SU-DHL-6 (cell line): ENCODE results near the gene SLC12A5.

Experiments used
- EZH2phosphoT487 ChIP-seq: fragments of 200-600 bp; sonication (generic), shearing (Covaris generic); conservative IDR thresholded peaks from 2 replicates; pipeline ENCODE4 v1.6.1; 2018; ENCODE audit warnings: mild to moderate bottlenecking, antibody characterized with exemption, low read length, moderate library complexity, mixed read lengths
- TF ChIP-seq, protein P1 (sequence below): fragments of 200-600 bp; sonication (generic); IDR thresholded peaks from one replicate; pipeline ENCODE4 v1.5.1; 2017; ENCODE audit warnings: antibody characterized with exemption, mild to moderate bottlenecking, low read length, moderate library complexity; ENCODE audit not compliant: insufficient read depth, poor library complexity, severe bottlenecking

GRCh38 chr20:46108976-46109375 lies 80.0 kb downstream of the SLC12A5 start:
- TF ChIP-seq, protein P1, sequence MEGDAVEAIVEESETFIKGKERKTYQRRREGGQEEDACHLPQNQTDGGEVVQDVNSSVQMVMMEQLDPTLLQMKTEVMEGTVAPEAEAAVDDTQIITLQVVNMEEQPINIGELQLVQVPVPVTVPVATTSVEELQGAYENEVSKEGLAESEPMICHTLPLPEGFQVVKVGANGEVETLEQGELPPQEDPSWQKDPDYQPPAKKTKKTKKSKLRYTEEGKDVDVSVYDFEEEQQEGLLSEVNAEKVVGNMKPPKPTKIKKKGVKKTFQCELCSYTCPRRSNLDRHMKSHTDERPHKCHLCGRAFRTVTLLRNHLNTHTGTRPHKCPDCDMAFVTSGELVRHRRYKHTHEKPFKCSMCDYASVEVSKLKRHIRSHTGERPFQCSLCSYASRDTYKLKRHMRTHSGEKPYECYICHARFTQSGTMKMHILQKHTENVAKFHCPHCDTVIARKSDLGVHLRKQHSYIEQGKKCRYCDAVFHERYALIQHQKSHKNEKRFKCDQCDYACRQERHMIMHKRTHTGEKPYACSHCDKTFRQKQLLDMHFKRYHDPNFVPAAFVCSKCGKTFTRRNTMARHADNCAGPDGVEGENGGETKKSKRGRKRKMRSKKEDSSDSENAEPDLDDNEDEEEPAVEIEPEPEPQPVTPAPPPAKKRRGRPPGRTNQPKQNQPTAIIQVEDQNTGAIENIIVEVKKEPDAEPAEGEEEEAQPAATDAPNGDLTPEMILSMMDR, result no peak
- no peak for TF ChIP-seq EZH2phosphoT487
